Osteoblast (primary cell): ENCODE measurements around the gene DPYSL4. TPM values are rescaled to one million over a fixed set of nuclear protein-coding genes. Genes with fewer than 3 reads are reported as not detected.

Source experiments
- DNase-seq: peaks from one replicate; pipeline ENCODE4 v3.0.0; 2011; ENCODE audit warnings: low spot score, mixed read lengths; ENCODE audit not compliant: insufficient read length; ENCODE audit errors: missing footprints
- H2AFZ ChIP-seq: 2 replicates; pipeline ENCODE4 v1.6.0; 2011; ENCODE audit warnings: mild to moderate bottlenecking, low read length
- H3K27ac ChIP-seq: 2 replicates; pipeline ENCODE4 v1.5.1; 2011; ENCODE audit warnings: mild to moderate bottlenecking, low read depth, low read length, moderate library complexity
- H3K27me3 ChIP-seq: 2 replicates; pipeline ENCODE4 v1.6.0; 2012; ENCODE audit warnings: mild to moderate bottlenecking, control low read depth, inconsistent platforms, low read length, moderate library complexity; ENCODE audit not compliant: insufficient read depth
- H3K36me3 ChIP-seq: 2 replicates; pipeline ENCODE4 v1.5.1; 2011; ENCODE audit warnings: mild to moderate bottlenecking, low read length, control low read depth, moderate library complexity; ENCODE audit not compliant: insufficient read depth
- H3K4me1 ChIP-seq: 2 replicates; pipeline ENCODE4 v1.5.1; 2011; ENCODE audit warnings: mild to moderate bottlenecking, low read length, control low read depth, moderate library complexity; ENCODE audit not compliant: insufficient read depth
- H3K4me2 ChIP-seq: 2 replicates; pipeline ENCODE4 v1.6.0; 2011; ENCODE audit warnings: mild to moderate bottlenecking, low read length; ENCODE audit not compliant: insufficient read depth
- H3K4me3 ChIP-seq: fragments of 200-600 bp; sonication (generic); 3 replicates; pipeline ENCODE4 v1.5.1; 2012; ENCODE audit warnings: mild to moderate bottlenecking, low read length, inconsistent platforms; ENCODE audit not compliant: insufficient read depth
- H3K79me2 ChIP-seq: 2 replicates; pipeline ENCODE4 v1.6.0; 2012; ENCODE audit warnings: mild to moderate bottlenecking, low read length, control low read depth, inconsistent platforms; ENCODE audit not compliant: insufficient read depth
- H3K9me3 ChIP-seq: 2 replicates; pipeline ENCODE4 v1.5.1; 2011; ENCODE audit warnings: low read depth, low read length, control low read depth
- H4K20me1 ChIP-seq: 2 replicates; pipeline ENCODE4 v1.6.0; 2012; ENCODE audit warnings: mild to moderate bottlenecking, low read length, control low read depth; ENCODE audit not compliant: insufficient read depth
- CTCF ChIP-seq: IDR thresholded peaks from 2 replicates; pipeline ENCODE4 v1.5.1; 2011; ENCODE audit warnings: mild to moderate bottlenecking, low read depth, low read length, moderate library complexity; ENCODE audit errors: extremely low read depth
- total RNA-seq: library from RNA; depleted of rRNA; stranded (reverse); fragments of >200 nt; gene quantifications from 2 replicates; pipeline ENCODE4 v1.2.3, GENCODE V29; 2012

DPYSL4 gene
- total RNA-seq, 1 donor: 0.72 TPM

- Histone ChIP-seq H3K4me1 (no peaks in the 10 kb centered on the region), H3K9me3 (no peaks in the 10 kb centered on the region), H3K4me3 (no peak overlapping the region), H3K27me3 (no peaks in the 10 kb centered on the region), H3K79me2 (no peaks in the 10 kb centered on the region), H3K27ac (no peak overlapping the region), H4K20me1 (no peaks in the 10 kb centered on the region), H3K4me2 (no peak overlapping the region), H2AFZ (no peak overlapping the region), H3K36me3 (no peaks in the 10 kb centered on the region)
- no peak for TF ChIP-seq CTCF
- no peak for DNase-seq
Measured at GRCh38 chr10:132153616-132154217, 33.0 kb upstream of the DPYSL4 start.

- no peak overlapping the region for H3K4me2 ChIP-seq
- no peaks in the 10 kb centered on the region for H3K27me3 ChIP-seq
- no peaks in the 10 kb centered on the region for H4K20me1 ChIP-seq
- no peaks in the 10 kb centered on the region for H3K79me2 ChIP-seq
- no peak overlapping the region for H3K27ac ChIP-seq
- no peak for TF ChIP-seq CTCF
- no peak overlapping the region for H2AFZ ChIP-seq
- H3K36me3 ChIP-seq: no peaks in the 10 kb centered on the region
- H3K4me3 ChIP-seq: no peak overlapping the region
- H3K9me3 ChIP-seq: no peaks in the 10 kb centered on the region
- no peak for DNase-seq
- H3K4me1 ChIP-seq: no peaks in the 10 kb centered on the region
Measured at GRCh38 chr10:132154440-132154839, 32.3 kb upstream of the DPYSL4 start.

- no peak for DNase-seq
- TF ChIP-seq CTCF: no peak
- Histone ChIP-seq H2AFZ (no peak overlapping the region), H3K79me2 (no peaks in the 10 kb centered on the region), H3K9me3 (no peaks in the 10 kb centered on the region), H3K4me1 (no peaks in the 10 kb centered on the region), H4K20me1 (no peaks in the 10 kb centered on the region), H3K4me2 (no peak overlapping the region), H3K27me3 (no peaks in the 10 kb centered on the region), H3K4me3 (no peak overlapping the region), H3K36me3 (no peaks in the 10 kb centered on the region), H3K27ac (no peak overlapping the region)
Measured at GRCh38 chr10:132154931-132155330, 31.8 kb upstream of the DPYSL4 start.

- no peak for TF ChIP-seq CTCF
- no peak overlapping the region for H3K4me3 ChIP-seq
- H3K79me2 ChIP-seq: no peaks in the 10 kb centered on the region
- H3K27ac ChIP-seq: no peak overlapping the region
- H3K9me3 ChIP-seq: no peaks in the 10 kb centered on the region
- no peak for DNase-seq
- no peaks in the 10 kb centered on the region for H3K36me3 ChIP-seq
- H3K4me1 ChIP-seq: no peaks in the 10 kb centered on the region
- H4K20me1 ChIP-seq: no peaks in the 10 kb centered on the region
- no peak overlapping the region for H2AFZ ChIP-seq
- H3K27me3 ChIP-seq: no peaks in the 10 kb centered on the region
- no peak overlapping the region for H3K4me2 ChIP-seq
Measured at GRCh38 chr10:132155723-132156381, 30.9 kb upstream of the DPYSL4 start.
